Mesendoderm (in vitro differentiated cells): ENCODE measurements around the gene PDHX.

Source experiments
- DNase-seq: peaks from one replicate; pipeline ENCODE4 v3.0.0; 2013
- H2AK5ac ChIP-seq: 2 replicates; pipeline ENCODE4 v1.6.1; 2013; ENCODE audit warnings: low read length, inconsistent platforms
- H2BK120ac ChIP-seq: 2 replicates; pipeline ENCODE4 v1.6.1; 2013; ENCODE audit warnings: low read depth, mild to moderate bottlenecking, low read length, moderate library complexity, mixed read lengths
- H2BK15ac ChIP-seq: replicated peaks from 2 replicates; pipeline ENCODE4 v1.6.1; 2013; ENCODE audit warnings: low read depth, mild to moderate bottlenecking, moderate library complexity
- H2BK5ac ChIP-seq: 2 replicates; pipeline ENCODE4 v1.6.1; 2013; ENCODE audit warnings: low read length, inconsistent platforms
- H3K18ac ChIP-seq: 2 replicates; pipeline ENCODE4 v1.6.1; 2013; ENCODE audit warnings: mild to moderate bottlenecking, low read length, mixed read lengths
- H3K23ac ChIP-seq: one replicate; pipeline ENCODE4 v1.6.1; 2013; ENCODE audit warnings: low read length
- H3K27ac ChIP-seq: 2 replicates; pipeline ENCODE4 v1.5.1; 2013; ENCODE audit warnings: low read depth, mild to moderate bottlenecking, inconsistent platforms, low read length, moderate library complexity
- H3K27me3 ChIP-seq: 2 replicates; pipeline ENCODE4 v1.6.1; 2013; ENCODE audit warnings: low read length, control low read depth, mild to moderate bottlenecking, inconsistent platforms; ENCODE audit not compliant: insufficient read depth, poor library complexity
- H3K36me3 ChIP-seq: 2 replicates; pipeline ENCODE4 v1.6.1; 2013; ENCODE audit warnings: low read length, inconsistent platforms; ENCODE audit not compliant: control insufficient read depth, insufficient read depth
- H3K4ac ChIP-seq: one replicate; pipeline ENCODE4 v1.6.1; 2013; ENCODE audit warnings: low read depth, mild to moderate bottlenecking, low read length, moderate library complexity
- H3K4me1 ChIP-seq: 2 replicates; pipeline ENCODE4 v1.6.1; 2013; ENCODE audit warnings: low read depth, low read length, inconsistent platforms; ENCODE audit not compliant: control insufficient read depth
- H3K4me2 ChIP-seq: 2 replicates; pipeline ENCODE4 v1.6.1; 2013; ENCODE audit warnings: low read length
- H3K4me3 ChIP-seq: 2 replicates; pipeline ENCODE4 v1.5.1; 2013; ENCODE audit warnings: mild to moderate bottlenecking, low read length
- H3K56ac ChIP-seq: one replicate; pipeline ENCODE4 v1.6.1; 2013; ENCODE audit warnings: low read length
- H3K79me1 ChIP-seq: 2 replicates; pipeline ENCODE4 v1.6.1; 2013; ENCODE audit warnings: low read length, inconsistent platforms
- H3K79me2 ChIP-seq: 2 replicates; pipeline ENCODE4 v1.6.1; 2013; ENCODE audit warnings: mild to moderate bottlenecking, low read length; ENCODE audit not compliant: control insufficient read depth, insufficient read depth
- H3K9ac ChIP-seq: 2 replicates; pipeline ENCODE4 v1.6.1; 2013; ENCODE audit warnings: low read length, inconsistent platforms
- H4K5ac ChIP-seq: one replicate; pipeline ENCODE4 v1.6.1; 2013; ENCODE audit warnings: low read length
- H4K8ac ChIP-seq: one replicate; pipeline ENCODE4 v1.6.1; 2013; ENCODE audit warnings: low read depth, mild to moderate bottlenecking, control low read depth, low read length, moderate library complexity
- WGBS: extraction: QIAGEN DNeasy Blood & Tissue Kit; methylation state at CpG from one replicate; pipeline ENCODE4 v1.1.7; 2013; ENCODE audit warnings: low lambda C conversion rate, missing lambda C conversion rate; ENCODE audit not compliant: insufficient coverage; ENCODE audit errors: extremely low coverage; 5-methylcytosine and 5-hydroxymethylcytosine counted together

The PDHX gene

GRCh38 chr11:34978236-34979191, 62.1 kb downstream of the PDHX start:
- H2BK5ac ChIP-seq = no peak overlapping the region
- H2AK5ac ChIP-seq = no peak overlapping the region
- H2BK120ac ChIP-seq = no peak overlapping the region
- no peak overlapping the region for H3K4me2 ChIP-seq
- H3K23ac ChIP-seq = no peak overlapping the region
- peak; percentile 94 for DNase-seq
- H3K9ac ChIP-seq = no peak overlapping the region
- H3K18ac ChIP-seq = peak overlapping the region; percentile 62
- no peak overlapping the region for H3K4ac ChIP-seq
- H3K56ac ChIP-seq = no peak overlapping the region
- no peak overlapping the region for H3K27ac ChIP-seq
- no peaks in the 10 kb centered on the region for H3K27me3 ChIP-seq
- 100% methylated on average over 1 of the region's 7 CpGs for WGBS
- no peak overlapping the region for H2BK15ac ChIP-seq
- H4K8ac ChIP-seq = no peak overlapping the region
- no peak overlapping the region for H4K5ac ChIP-seq
- no peak overlapping the region for H3K4me3 ChIP-seq
- no peaks in the 10 kb centered on the region for H3K79me1 ChIP-seq
- H3K79me2 ChIP-seq = no peaks in the 10 kb centered on the region
- peaks cover 4% of the 10 kb centered on the region for H3K4me1 ChIP-seq
- no peaks in the 10 kb centered on the region for H3K36me3 ChIP-seq

- Histone ChIP-seq H3K27me3 (no peaks in the 10 kb centered on the region), H3K4me2 (no peak overlapping the region), H3K23ac (no peak overlapping the region), H3K4me3 (no peak overlapping the region), H2BK15ac (no peak overlapping the region), H3K56ac (no peak overlapping the region), H3K79me1 (no peaks in the 10 kb centered on the region), H3K9ac (no peak overlapping the region), H3K4me1 (no peaks in the 10 kb centered on the region), H3K18ac (no peak overlapping the region), H2AK5ac (no peak overlapping the region), H4K8ac (no peak overlapping the region), H3K79me2 (no peaks in the 10 kb centered on the region), H3K36me3 (no peaks in the 10 kb centered on the region), H3K27ac (no peak overlapping the region), H2BK5ac (no peak overlapping the region), H3K4ac (no peak overlapping the region), H2BK120ac (no peak overlapping the region), H4K5ac (no peak overlapping the region)
- WGBS = no CpG with 5 or more reads among the region's 2 CpGs
- no peak for DNase-seq
Measured at GRCh38 chr11:34984514-34984913, 68.1 kb downstream of the PDHX start.

GRCh38 chr11:34986883-34987520, 70.6 kb downstream of the PDHX start:
- H4K8ac ChIP-seq = no peak overlapping the region
- no peak overlapping the region for H3K4me2 ChIP-seq
- no peak overlapping the region for H3K56ac ChIP-seq
- no peak for DNase-seq
- H3K27ac ChIP-seq = no peak overlapping the region
- no peak overlapping the region for H3K9ac ChIP-seq
- no peak overlapping the region for H3K4me3 ChIP-seq
- no peaks in the 10 kb centered on the region for H3K4me1 ChIP-seq
- H3K79me1 ChIP-seq = no peaks in the 10 kb centered on the region
- no peaks in the 10 kb centered on the region for H3K79me2 ChIP-seq
- no CpG with 5 or more reads among the region's 3 CpGs for WGBS
- H3K36me3 ChIP-seq = no peaks in the 10 kb centered on the region
- H3K27me3 ChIP-seq = no peaks in the 10 kb centered on the region
- no peak overlapping the region for H3K23ac ChIP-seq
- no peak overlapping the region for H4K5ac ChIP-seq
- H3K4ac ChIP-seq = no peak overlapping the region
- H2BK5ac ChIP-seq = no peak overlapping the region
- H2BK15ac ChIP-seq = no peak overlapping the region
- no peak overlapping the region for H2AK5ac ChIP-seq
- no peak overlapping the region for H3K18ac ChIP-seq
- no peak overlapping the region for H2BK120ac ChIP-seq

- no peak overlapping the region for H3K56ac ChIP-seq
- H3K27ac ChIP-seq = no peak overlapping the region
- WGBS = no CpG with 5 or more reads among the region's 5 CpGs
Measured at GRCh38 chr11:34987617-34988016, 71.2 kb downstream of the PDHX start.

GRCh38 chr11:34988294-34989255, 72.2 kb downstream of the PDHX start:
- no CpG with 5 or more reads among the region's 4 CpGs for WGBS
- Histone ChIP-seq H3K4me1 (no peaks in the 10 kb centered on the region), H3K4me2 (no peak overlapping the region), H3K4ac (no peak overlapping the region), H3K56ac (no peak overlapping the region), H3K36me3 (no peaks in the 10 kb centered on the region), H2BK15ac (no peak overlapping the region), H3K27ac (no peak overlapping the region), H2AK5ac (no peak overlapping the region), H4K8ac (no peak overlapping the region), H3K79me1 (no peaks in the 10 kb centered on the region), H2BK5ac (no peak overlapping the region), H3K18ac (no peak overlapping the region), H3K4me3 (no peak overlapping the region), H3K27me3 (no peaks in the 10 kb centered on the region), H3K9ac (no peak overlapping the region), H3K79me2 (no peaks in the 10 kb centered on the region), H2BK120ac (no peak overlapping the region), H4K5ac (no peak overlapping the region), H3K23ac (no peak overlapping the region)
- no peak for DNase-seq

More at GRCh38 chr11:34987617-34988016, 71.2 kb downstream of the PDHX start:
- no peaks in the 10 kb centered on the region for H3K36me3 ChIP-seq
- no peak overlapping the region for H4K8ac ChIP-seq
- H3K23ac ChIP-seq = no peak overlapping the region
- H3K4me1 ChIP-seq = no peaks in the 10 kb centered on the region
- no peak overlapping the region for H2AK5ac ChIP-seq
- H3K4me2 ChIP-seq = no peak overlapping the region
- H3K4ac ChIP-seq = no peak overlapping the region
- H3K27me3 ChIP-seq = no peaks in the 10 kb centered on the region
- no peak overlapping the region for H2BK120ac ChIP-seq
- no peak for DNase-seq
- no peak overlapping the region for H2BK5ac ChIP-seq
- no peak overlapping the region for H3K9ac ChIP-seq
- H3K18ac ChIP-seq = no peak overlapping the region
- no peak overlapping the region for H2BK15ac ChIP-seq
- H3K79me1 ChIP-seq = no peaks in the 10 kb centered on the region
- no peak overlapping the region for H4K5ac ChIP-seq
- no peak overlapping the region for H3K4me3 ChIP-seq
- no peaks in the 10 kb centered on the region for H3K79me2 ChIP-seq
